Keratinocyte (primary cell): Measurements from ENCODE around the gene OTOP2. TPM values are rescaled to one million over a fixed set of nuclear protein-coding genes. Genes with fewer than 3 reads are reported as not detected.

ENCODE experiments used
- DNase-seq: peaks from one replicate; pipeline ENCODE4 v3.0.0-alpha.2; 2011; ENCODE audit warnings: low read depth, missing footprints, low spot score
- FAIRE-seq: peaks from 2 replicates; lab custom pipeline; 2011; peaks lifted over from hg19 to GRCh38; lab: Jason Lieb, UNC
- H2AFZ ChIP-seq: 2 replicates; pipeline ENCODE4 v1.6.0; 2012; ENCODE audit warnings: low read length, control low read depth, inconsistent platforms; ENCODE audit not compliant: control insufficient read depth
- H3K27ac ChIP-seq: 2 replicates; pipeline ENCODE4 v1.5.1; 2011; ENCODE audit warnings: low read length; ENCODE audit not compliant: control insufficient read depth, insufficient read depth
- H3K27me3 ChIP-seq: 3 replicates; pipeline ENCODE4 v1.6.0; 2011; ENCODE audit warnings: low read length; ENCODE audit not compliant: control insufficient read depth, insufficient read depth; ENCODE audit errors: extremely low read depth
- H3K36me3 ChIP-seq, 2 experiments: 2 replicates in 1 of 2; 3 replicates in 1 of 2; pipeline ENCODE4 v1.5.1; 2011; ENCODE audit warnings: low read length in 2 of 2, mild to moderate bottlenecking in 1 of 2; ENCODE audit not compliant: control insufficient read depth in 2 of 2, insufficient read depth in 2 of 2; ENCODE audit errors: extremely low read depth in 1 of 2
- H3K4me1 ChIP-seq: 3 replicates; pipeline ENCODE4 v1.5.1; 2011; ENCODE audit warnings: low read length; ENCODE audit not compliant: control insufficient read depth, insufficient read depth; ENCODE audit errors: extremely low read depth
- H3K4me2 ChIP-seq: 3 replicates; pipeline ENCODE4 v1.6.0; 2011; ENCODE audit warnings: low read depth, low read length; ENCODE audit not compliant: control insufficient read depth, insufficient read depth; ENCODE audit errors: extremely low read depth
- H3K4me3 ChIP-seq, 3 experiments: fragments of 200-600 bp in 1 of 3; sonication (generic) in 1 of 3; 2 replicates in 2 of 3; 3 replicates in 1 of 3; pipeline ENCODE4 v1.5.1; 2011 to 2016; ENCODE audit warnings: low read length in 3 of 3, mild to moderate bottlenecking in 3 of 3, control low read depth in 2 of 3, inconsistent platforms in 1 of 3, low read depth in 1 of 3, mixed read lengths in 1 of 3, mixed run types in 1 of 3, moderate library complexity in 1 of 3; ENCODE audit not compliant: control insufficient read depth in 2 of 3, insufficient read depth in 2 of 3; ENCODE audit errors: extremely low read depth in 1 of 3
- H3K79me2 ChIP-seq: 2 replicates; pipeline ENCODE4 v1.6.0; 2012; ENCODE audit warnings: low read length; ENCODE audit not compliant: control insufficient read depth, insufficient read depth
- H3K9ac ChIP-seq: 3 replicates; pipeline ENCODE4 v1.6.0; 2011; ENCODE audit warnings: low read length; ENCODE audit not compliant: control insufficient read depth, insufficient read depth; ENCODE audit errors: extremely low read depth
- H3K9me1 ChIP-seq: 3 replicates; pipeline ENCODE4 v1.6.0; 2011; ENCODE audit warnings: low read length; ENCODE audit not compliant: control insufficient read depth, insufficient read depth; ENCODE audit errors: extremely low read depth
- H3K9me3 ChIP-seq: 2 replicates; pipeline ENCODE4 v1.5.1; 2012; ENCODE audit warnings: low read depth, low read length; ENCODE audit not compliant: control insufficient read depth
- H4K20me1 ChIP-seq: 3 replicates; pipeline ENCODE4 v1.6.0; 2011; ENCODE audit warnings: low read length; ENCODE audit not compliant: control insufficient read depth, insufficient read depth; ENCODE audit errors: extremely low read depth
- CTCF ChIP-seq, 3 experiments: IDR thresholded peaks in 1 of 3; conservative IDR thresholded peaks in 1 of 3; optimal IDR thresholded peaks in 1 of 3; 2 replicates in 2 of 3; 3 replicates in 1 of 3; pipeline versions ENCODE3 to v1.5.1; 2011; ENCODE audit warnings: low read length in 3 of 3, mild to moderate bottlenecking in 3 of 3, moderate library complexity in 2 of 3, control low read depth in 1 of 3, inconsistent platforms in 1 of 3; ENCODE audit not compliant: insufficient read depth in 2 of 3; ENCODE audit errors: extremely low read depth in 1 of 3
- EZH2 ChIP-seq: IDR thresholded peaks from one replicate; pipeline ENCODE4 v1.6.1; 2012; ENCODE audit warnings: inconsistent platforms, mild to moderate bottlenecking, low read length, moderate library complexity
- dilution Hi-C: fragments of 300-500 bp; cut with MboI; formaldehyde crosslinking; loops from one replicate; pipeline ENCODE4 v1.7.0; 2020; ENCODE audit warnings: low sequenced_read_pairs; ENCODE audit not compliant: extremely low pct_ligation_motif_present
- polyA plus RNA-seq, 5 experiments: library from polyadenylated mRNA; depleted of rRNA in 3 of 5; stranded (reverse) in 3 of 5; stranded (forward) in 1 of 5; unstranded in 1 of 5; fragments of >200 nt; gene quantifications; 1 replicate in 1 of 5; 2 replicates in 3 of 5; 3 replicates in 1 of 5; pipeline versions ENCODE4 v1.2.1 to v1.2.3, GENCODE V29; 2011 to 2012; ENCODE audit warnings: missing spikeins in 2 of 5, low read depth in 1 of 5, low replicate concordance in 1 of 5

OTOP2 gene
- polyA plus RNA-seq, 1 donor (not counting 4 experiments of a cell fraction or from before 2014, with no cell fraction given) = not detected

GRCh38 chr17:74919440-74920305 lies 4.4 kb upstream of the OTOP2 start:
- Histone ChIP-seq H3K9ac (no peak overlapping the region), H3K27ac (no peak overlapping the region), H3K4me2 (no peak overlapping the region), H3K27me3 (peaks cover 28% of the 10 kb centered on the region), H2AFZ (no peak overlapping the region), H3K9me1 (no peaks in the 10 kb centered on the region), H3K9me3 (no peaks in the 10 kb centered on the region), H3K4me1 (peaks cover 19% of the 10 kb centered on the region), H4K20me1 (no peaks in the 10 kb centered on the region), H3K79me2 (no peaks in the 10 kb centered on the region), H3K36me3 (no peaks in the 10 kb centered on the region), H3K4me3 (no peak overlapping the region)
- no peak for DNase-seq
- TF ChIP-seq EZH2 = no peak
- TF ChIP-seq CTCF (optimal IDR thresholded peaks at IDR 0.05 in 1 of 3, IDR thresholded peaks at IDR 0.05 in 1 of 3, conservative IDR thresholded peaks at IDR 0.05 in 1 of 3; ENCODE audit: extremely low read depth in 1 of 3, insufficient read depth in 2 of 3, low read length in 3 of 3) = no peak
- dilution Hi-C loops = no loop called here
- FAIRE-seq = no peak

GRCh38 chr17:74920306-74920620 lies 3.8 kb upstream of the OTOP2 start:
- Histone ChIP-seq H3K9me1 (no peaks in the 10 kb centered on the region), H3K4me3 (no peak overlapping the region), H3K4me1 (peaks cover 19% of the 10 kb centered on the region), H4K20me1 (no peaks in the 10 kb centered on the region), H3K27me3 (peaks cover 34% of the 10 kb centered on the region), H3K4me2 (no peak overlapping the region), H3K36me3 (no peaks in the 10 kb centered on the region), H2AFZ (no peak overlapping the region), H3K79me2 (no peaks in the 10 kb centered on the region), H3K27ac (no peak overlapping the region), H3K9ac (no peak overlapping the region), H3K9me3 (no peaks in the 10 kb centered on the region)
- TF ChIP-seq CTCF (optimal IDR thresholded peaks at IDR 0.05 in 1 of 3, IDR thresholded peaks at IDR 0.05 in 1 of 3, conservative IDR thresholded peaks at IDR 0.05 in 1 of 3; ENCODE audit: extremely low read depth in 1 of 3, insufficient read depth in 2 of 3, low read length in 3 of 3) (no peak), EZH2 (no peak)
- dilution Hi-C loops = no loop called here
- DNase-seq (no peak), FAIRE-seq (no peak)
